DOHH2 (cell line): ENCODE data around the gene MRPL53.

ENCODE experiments used
- H3F3A ChIP-seq: fragments of 200-600 bp; sonication (generic), shearing (Covaris generic); 2 replicates; pipeline ENCODE4 v1.6.0; 2016; ENCODE audit warnings: antibody characterized with exemption, mild to moderate bottlenecking; ENCODE audit not compliant: control insufficient read depth, insufficient read depth
- H3K27ac ChIP-seq: fragments of 200-600 bp; sonication (generic); 2 replicates; pipeline ENCODE4 v1.5.1; 2014; ENCODE audit warnings: low read depth, mild to moderate bottlenecking, low read length, moderate library complexity
- H3K27me3 ChIP-seq: fragments of 200-600 bp; sonication (generic); 2 replicates; pipeline ENCODE4 v1.6.1; 2014; ENCODE audit warnings: mild to moderate bottlenecking, low read length, mixed read lengths; ENCODE audit not compliant: control insufficient read depth
- H3K36me3 ChIP-seq: fragments of 200-600 bp; sonication (generic); 2 replicates; pipeline ENCODE4 v1.6.1; 2014; ENCODE audit warnings: mild to moderate bottlenecking, low read length, moderate library complexity, mixed read lengths; ENCODE audit not compliant: control insufficient read depth
- H3K4me1 ChIP-seq: fragments of 200-600 bp; sonication (generic); 2 replicates; pipeline ENCODE4 v1.6.1; 2014; ENCODE audit warnings: mild to moderate bottlenecking, low read length, mixed read lengths; ENCODE audit not compliant: control insufficient read depth
- H3K4me2 ChIP-seq: fragments of 200-600 bp; sonication (generic); 2 replicates; pipeline ENCODE4 v1.6.0; 2014; ENCODE audit warnings: mild to moderate bottlenecking, low read length, moderate library complexity
- H3K4me3 ChIP-seq: fragments of 200-600 bp; sonication (generic); 2 replicates; pipeline ENCODE4 v1.5.1; 2014; ENCODE audit warnings: mild to moderate bottlenecking, low read length, mixed read lengths
- H3K79me2 ChIP-seq: fragments of 200-600 bp; sonication (generic); 2 replicates; pipeline ENCODE4 v1.6.1; 2014; ENCODE audit warnings: mild to moderate bottlenecking, low read length, mixed read lengths; ENCODE audit not compliant: control insufficient read depth
- H3K9me2 ChIP-seq: fragments of 200-600 bp; sonication (generic); replicated peaks from 2 replicates; pipeline ENCODE4 v1.6.1; 2014; ENCODE audit warnings: mild to moderate bottlenecking, low read length, mixed read lengths; ENCODE audit not compliant: control insufficient read depth
- H3K9me3 ChIP-seq: fragments of 200-600 bp; sonication (generic); 2 replicates; pipeline ENCODE4 v1.6.1; 2014; ENCODE audit warnings: antibody characterized with exemption, low read length, mixed read lengths; ENCODE audit not compliant: control insufficient read depth, insufficient read depth
- H4K20me1 ChIP-seq: fragments of 200-600 bp; sonication (generic); 2 replicates; pipeline ENCODE4 v1.6.0; 2014; ENCODE audit warnings: low read depth, mild to moderate bottlenecking, antibody characterized with exemption, low read length, moderate library complexity; ENCODE audit not compliant: control insufficient read depth, insufficient read depth
- EZH2phosphoT487 ChIP-seq: fragments of 200-600 bp; sonication (generic); IDR thresholded peaks from 2 replicates; pipeline ENCODE4 v1.6.1; 2017; ENCODE audit warnings: borderline replicate concordance, mild to moderate bottlenecking, antibody characterized with exemption, low read length, moderate library complexity, mixed read lengths
- TF ChIP-seq, protein P1 (sequence below): fragments of 200-600 bp; sonication (generic); IDR thresholded peaks from one replicate; pipeline ENCODE4 v1.5.1; 2014; ENCODE audit warnings: antibody characterized with exemption, mild to moderate bottlenecking, low read depth, low read length; ENCODE audit not compliant: poor library complexity, severe bottlenecking

The MRPL53 gene

DNA sequence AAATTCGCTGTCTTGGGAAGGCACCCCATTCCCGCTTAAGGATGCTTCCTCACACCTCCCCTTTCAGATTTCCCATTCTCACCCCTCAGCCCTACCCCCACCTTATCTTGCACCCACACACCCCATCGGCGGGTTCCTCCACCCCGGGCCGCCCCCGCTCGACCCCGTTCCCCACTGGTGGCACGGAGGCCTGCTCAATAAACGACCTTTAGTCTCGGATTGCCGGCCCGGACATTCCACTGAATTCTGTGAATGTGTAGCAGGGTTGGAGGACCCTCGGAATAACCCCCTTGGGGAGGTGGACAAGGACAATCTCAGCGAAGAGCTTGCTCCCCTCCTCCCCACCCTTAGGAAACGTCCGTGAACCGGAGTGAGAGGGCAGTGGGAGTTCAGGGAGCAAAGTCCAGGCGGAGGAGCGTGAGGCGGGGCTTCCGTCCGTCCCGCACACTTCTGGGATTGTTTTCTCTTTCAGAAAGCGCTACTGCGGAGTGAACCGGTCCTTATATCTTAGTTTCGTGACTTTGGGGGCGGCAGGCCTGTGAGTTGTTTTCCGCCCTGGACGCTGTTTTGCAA lies 29.8 kb upstream of the MRPL53 start:
- Histone ChIP-seq H3K79me2 (peaks cover 13% of the 10 kb centered on the region), H3K4me1 (peaks cover 35% of the 10 kb centered on the region), H3K4me2 (peak overlapping the region; percentile 82), H3K9me3 (no peaks in the 10 kb centered on the region), H3K27ac (no peak overlapping the region), H3K36me3 (peaks cover 11% of the 10 kb centered on the region), H4K20me1 (no peaks in the 10 kb centered on the region), H3K9me2 (no peaks in the 10 kb centered on the region), H3K27me3 (peaks cover 61% of the 10 kb centered on the region), H3F3A (no peaks in the 10 kb centered on the region), H3K4me3 (peak overlapping the region; percentile 68)
- 0 out of 2 replicates have a peak, but pooled peaks have one; percentile 27 for TF ChIP-seq EZH2phosphoT487
- TF ChIP-seq, protein P1, sequence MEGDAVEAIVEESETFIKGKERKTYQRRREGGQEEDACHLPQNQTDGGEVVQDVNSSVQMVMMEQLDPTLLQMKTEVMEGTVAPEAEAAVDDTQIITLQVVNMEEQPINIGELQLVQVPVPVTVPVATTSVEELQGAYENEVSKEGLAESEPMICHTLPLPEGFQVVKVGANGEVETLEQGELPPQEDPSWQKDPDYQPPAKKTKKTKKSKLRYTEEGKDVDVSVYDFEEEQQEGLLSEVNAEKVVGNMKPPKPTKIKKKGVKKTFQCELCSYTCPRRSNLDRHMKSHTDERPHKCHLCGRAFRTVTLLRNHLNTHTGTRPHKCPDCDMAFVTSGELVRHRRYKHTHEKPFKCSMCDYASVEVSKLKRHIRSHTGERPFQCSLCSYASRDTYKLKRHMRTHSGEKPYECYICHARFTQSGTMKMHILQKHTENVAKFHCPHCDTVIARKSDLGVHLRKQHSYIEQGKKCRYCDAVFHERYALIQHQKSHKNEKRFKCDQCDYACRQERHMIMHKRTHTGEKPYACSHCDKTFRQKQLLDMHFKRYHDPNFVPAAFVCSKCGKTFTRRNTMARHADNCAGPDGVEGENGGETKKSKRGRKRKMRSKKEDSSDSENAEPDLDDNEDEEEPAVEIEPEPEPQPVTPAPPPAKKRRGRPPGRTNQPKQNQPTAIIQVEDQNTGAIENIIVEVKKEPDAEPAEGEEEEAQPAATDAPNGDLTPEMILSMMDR = no peak

GRCh38 chr2:74501335-74502071 lies 29.0 kb upstream of the MRPL53 start:
- Histone ChIP-seq H3K79me2 (peaks cover 7% of the 10 kb centered on the region), H4K20me1 (no peaks in the 10 kb centered on the region), H3K27ac (no peak overlapping the region), H3K9me3 (no peaks in the 10 kb centered on the region), H3K9me2 (no peaks in the 10 kb centered on the region), H3K36me3 (peaks cover 11% of the 10 kb centered on the region), H3K27me3 (peaks cover 61% of the 10 kb centered on the region), H3K4me1 (peaks cover 31% of the 10 kb centered on the region), H3K4me2 (no peak overlapping the region), H3K4me3 (no peak overlapping the region), H3F3A (no peaks in the 10 kb centered on the region)
- TF ChIP-seq, protein P1 = no peak
- TF ChIP-seq EZH2phosphoT487 = no peak

DNA sequence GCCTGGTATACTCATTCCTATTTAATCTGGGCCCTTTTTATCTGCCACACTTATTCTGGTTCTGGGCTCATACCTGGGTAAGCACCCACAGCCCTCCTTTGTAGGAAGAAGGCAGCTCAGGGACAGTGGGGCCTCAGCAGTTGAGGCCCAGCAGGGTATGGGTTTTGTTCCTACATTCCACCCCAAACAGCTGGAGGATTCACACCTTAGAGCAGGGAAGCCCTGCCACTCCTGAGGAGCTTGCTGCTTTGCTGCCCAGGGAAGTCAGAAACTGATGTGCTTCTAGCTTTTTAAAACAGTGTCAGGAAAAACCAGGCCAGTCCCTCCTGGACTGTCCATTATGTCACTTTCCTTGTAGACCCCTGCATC lies 28.1 kb upstream of the MRPL53 start:
- Histone ChIP-seq H3K27ac (no peak overlapping the region), H3F3A (no peaks in the 10 kb centered on the region), H3K4me2 (no peak overlapping the region), H3K4me3 (no peak overlapping the region), H3K4me1 (peaks cover 22% of the 10 kb centered on the region), H3K9me3 (no peaks in the 10 kb centered on the region), H4K20me1 (no peaks in the 10 kb centered on the region), H3K36me3 (peaks cover 6% of the 10 kb centered on the region), H3K79me2 (peaks cover under 1% of the 10 kb centered on the region), H3K27me3 (peaks cover 61% of the 10 kb centered on the region), H3K9me2 (no peaks in the 10 kb centered on the region)
- TF ChIP-seq EZH2phosphoT487 = peak; percentile 4; the same call in 1 of the 2 replicates
- TF ChIP-seq, protein P1 = no peak
